ENCODE results near the gene HAUS8. TPM values are rescaled to one million over a fixed set of nuclear protein-coding genes. Genes with fewer than 3 reads are reported as not detected.
A peak's percentile ranks its signal among the peaks of the same experiment; 100 is the strongest.

Gene HAUS8
- total and polyA plus RNA-seq, 2 donors (not counting 1 experiment from before 2014, with no cell fraction given), result 17.6 to 24.9 TPM

- ChIA-PET CTCF (interaction anchor here (1.7 to 2.0 kb wide), 2 partner anchors 18 to 62 kb away, joined by 5 to 6 read pairs; no protein-coding TSS in a partner anchor), POLR2A (interaction anchor here (0.7 kb wide), 3 partner anchors 10 to 1325 kb away, joined by 3 to 7 read pairs (median 6); no protein-coding TSS in a partner anchor)
- Histone ChIP-seq H3K79me2 (ENCODE audit: control insufficient read depth, insufficient read depth, low read length) (peaks cover 100% of the 10 kb centered on the region), H3K4me1 (ENCODE audit: control insufficient read depth in 2 of 2, insufficient read depth in 2 of 2, low read length in 2 of 2) (peaks cover 36 to 46% of the 10 kb centered on the region in 2 donors), H3K9me3 (ENCODE audit: control extremely low read depth in 1 of 3, control insufficient read depth in 2 of 3, insufficient read depth in 1 of 3, low read length in 2 of 3) (peaks cover 0 to 5% (median 0%) of the 10 kb centered on the region in 3 donors), H3K36me3 (replicated peaks in 1 of 2; ENCODE audit: control extremely low read depth in 1 of 2, control insufficient read depth in 1 of 2, extremely low read depth in 1 of 2, insufficient read depth in 2 of 2, low read length in 1 of 2) (peaks cover 2 to 14% of the 10 kb centered on the region in 2 experiments), H3K4me2 (replicated peaks; ENCODE audit: low read depth, low read length, poor library complexity, severe bottlenecking) (no peak overlapping the region), H3K4me3 (ENCODE audit: control extremely low read depth in 1 of 5, extremely low read depth in 1 of 5, insufficient read depth in 1 of 5, low read depth in 2 of 5, low read length in 4 of 5) (no peak overlapping the region), H3K27ac (ENCODE audit: low read length in 2 of 2) (no peak overlapping the region), H3K9ac (ENCODE audit: low read length) (no peak overlapping the region), H4K20me1 (ENCODE audit: control insufficient read depth, insufficient read depth, low read length, poor library complexity, severe bottlenecking) (peaks cover 95% of the 10 kb centered on the region), H2AFZ (ENCODE audit: insufficient read depth, low read depth, low read length, poor library complexity, severe bottlenecking) (no peak overlapping the region), H3K27me3 (replicated peaks in 1 of 4; ENCODE audit: control extremely low read depth in 1 of 4, control insufficient read depth in 3 of 4, insufficient read depth in 4 of 4, low read length in 3 of 4) (no peaks in the 10 kb centered on the region)
- intact Hi-C loops (cut with micrococcal nuclease), result no loop called here
- TF ChIP-seq EZH2 (IDR thresholded peaks at IDR 0.05; ENCODE audit: borderline replicate concordance, insufficient read depth, low read depth, low read length, poor library complexity, severe bottlenecking), result no peak
- no peak for TF ChIP-seq CTCF (IDR thresholded peaks at IDR 0.05)
- no peak overlapping the region for H3K27ac Mint-ChIP-seq
- ATAC-seq (ENCODE audit: low read depth) (no peak), DNase-seq (no peak)
- no peaks in the 10 kb centered on the region for H3K27me3 Mint-ChIP-seq
- no CpG with 5 or more reads among the region's 2 CpGs for WGBS (ENCODE audit: insufficient coverage)
- no peak overlapping the region for H3K4me3 Mint-ChIP-seq
- H3K9me3 Mint-ChIP-seq (ENCODE audit: insufficient read depth), result no peaks in the 10 kb centered on the region
- H3K4me1 Mint-ChIP-seq, result peaks cover 59% of the 10 kb centered on the region
Observed at GRCh38 chr19:17092696-17093095, 17.4 kb upstream of the HAUS8 start.

GRCh38 chr19:17091758-17092333 is 16.6 kb upstream of the HAUS8 start:
- intact Hi-C loops (cut with micrococcal nuclease), result loop anchor here (1.0 kb wide), 1 partner anchor 18 kb away; no protein-coding TSS in a partner anchor
- H3K9me3 ChIP-seq (ENCODE audit: control extremely low read depth in 1 of 3, control insufficient read depth in 2 of 3, insufficient read depth in 1 of 3, low read length in 2 of 3), result peaks cover 0 to 5% (median 0%) of the 10 kb centered on the region in 3 donors
- Mint-ChIP-seq H3K4me3 (peak overlapping the region; percentile 26), H3K4me1 (peaks cover 61% of the 10 kb centered on the region), H3K9me3 (ENCODE audit: insufficient read depth) (no peaks in the 10 kb centered on the region), H3K27me3 (no peaks in the 10 kb centered on the region), H3K27ac (peak overlapping the region; percentile 32)
- POLR2A ChIA-PET, result interaction anchor here (0.7 to 1.3 kb wide), 4 partner anchors 10 to 1326 kb away, joined by 3 to 7 read pairs (median 5); no protein-coding TSS in a partner anchor
- peak overlapping the region; percentile 82 to 88 for H3K27ac ChIP-seq (ENCODE audit: low read length in 2 of 2)
- no peak overlapping the region for H3K9ac ChIP-seq (ENCODE audit: low read length)
- DNase-seq (peak; percentile 75), ATAC-seq (ENCODE audit: low read depth) (peak; percentile 83)
- CTCF ChIA-PET, result interaction anchor here (1.1 to 2.8 kb wide), 6 partner anchors 11 to 144 kb away, joined by 3 to 11 read pairs (median 6); no protein-coding TSS in a partner anchor
- TF ChIP-seq CTCF (IDR thresholded peaks at IDR 0.05) (no peak), EZH2 (IDR thresholded peaks at IDR 0.05; ENCODE audit: borderline replicate concordance, insufficient read depth, low read depth, low read length, poor library complexity, severe bottlenecking) (no peak)
- no peak overlapping the region for H2AFZ ChIP-seq (ENCODE audit: insufficient read depth, low read depth, low read length, poor library complexity, severe bottlenecking)
- H4K20me1 ChIP-seq (ENCODE audit: control insufficient read depth, insufficient read depth, low read length, poor library complexity, severe bottlenecking), result peaks cover 96% of the 10 kb centered on the region
- H3K36me3 ChIP-seq (replicated peaks in 1 of 2; ENCODE audit: control extremely low read depth in 1 of 2, control insufficient read depth in 1 of 2, extremely low read depth in 1 of 2, insufficient read depth in 2 of 2, low read length in 1 of 2), result peaks cover 2 to 20% of the 10 kb centered on the region in 2 experiments
- H3K79me2 ChIP-seq (ENCODE audit: control insufficient read depth, insufficient read depth, low read length), result peaks cover 100% of the 10 kb centered on the region
- no peaks in the 10 kb centered on the region for H3K27me3 ChIP-seq (replicated peaks in 1 of 4; ENCODE audit: control extremely low read depth in 1 of 4, control insufficient read depth in 3 of 4, insufficient read depth in 4 of 4, low read length in 3 of 4)
- peaks cover 36 to 46% of the 10 kb centered on the region in 2 donors for H3K4me1 ChIP-seq (ENCODE audit: control insufficient read depth in 2 of 2, insufficient read depth in 2 of 2, low read length in 2 of 2)
- H3K4me3 ChIP-seq (ENCODE audit: control extremely low read depth in 1 of 5, extremely low read depth in 1 of 5, insufficient read depth in 1 of 5, low read depth in 2 of 5, low read length in 4 of 5), result no peak overlapping the region
- peak overlapping the region; percentile 48 for H3K4me2 ChIP-seq (replicated peaks; ENCODE audit: low read depth, low read length, poor library complexity, severe bottlenecking)
- WGBS (ENCODE audit: insufficient coverage), result 44% methylated on average over 14 of the region's 15 CpGs
